HTR-8/SVneo (cell line): ENCODE measurements around the gene NEK6.

Source experiments
- DNase-seq: peaks from one replicate; pipeline ENCODE4 v3.0.0; 2011; ENCODE audit warnings: low spot score, mixed read lengths; ENCODE audit not compliant: insufficient read length
- FAIRE-seq: peaks from 2 replicates; lab custom pipeline; 2011; peaks lifted over from hg19 to GRCh38; lab: Jason Lieb, UNC

NEK6 gene

GRCh38 chr9:124273427-124274160 lies 15.8 kb downstream of the NEK6 start:
- DNase-seq (no peak), FAIRE-seq (no peak)

- DNase-seq = no peak
- no peak for FAIRE-seq
Observed at GRCh38 chr9:124274226-124274625, 16.5 kb downstream of the NEK6 start.

- no peak for FAIRE-seq
Observed at GRCh38 chr9:124274738-124275137, 17.0 kb downstream of the NEK6 start.

GRCh38 chr9:124277420-124277819 lies 19.7 kb downstream of the NEK6 start:
- DNase-seq (no peak), FAIRE-seq (no peak)

More at GRCh38 chr9:124274738-124275137, 17.0 kb downstream of the NEK6 start:
- DNase-seq = no peak

- DNase-seq = no peak
- FAIRE-seq = no peak
Observed at GRCh38 chr9:124278054-124278540, 20.3 kb downstream of the NEK6 start.

GRCh38 chr9:124279531-124280175 lies 21.9 kb downstream of the NEK6 start:
- FAIRE-seq = peak; percentile 67

GRCh38 chr9:124280176-124280691 lies 22.5 kb downstream of the NEK6 start:
- no peak for FAIRE-seq
- DNase-seq = no peak

More at GRCh38 chr9:124279531-124280175, 21.9 kb downstream of the NEK6 start:
- no peak for DNase-seq

GRCh38 chr9:124281931-124282371 lies 24.2 kb downstream of the NEK6 start:
- FAIRE-seq (no peak), DNase-seq (no peak)

GRCh38 chr9:124282442-124283227 lies 24.9 kb downstream of the NEK6 start:
- FAIRE-seq = no peak

GRCh38 chr9:124283228-124283814 lies 25.6 kb downstream of the NEK6 start:
- DNase-seq (no peak), FAIRE-seq (no peak)

More at GRCh38 chr9:124282442-124283227, 24.9 kb downstream of the NEK6 start:
- no peak for DNase-seq

GRCh38 chr9:124284237-124284831 lies 26.6 kb downstream of the NEK6 start:
- FAIRE-seq = no peak
- no peak for DNase-seq

GRCh38 chr9:124284940-124285441 lies 27.2 kb downstream of the NEK6 start:
- FAIRE-seq = no peak

GRCh38 chr9:124285490-124285889 lies 27.7 kb downstream of the NEK6 start:
- FAIRE-seq (no peak), DNase-seq (no peak)

More at GRCh38 chr9:124284940-124285441, 27.2 kb downstream of the NEK6 start:
- no peak for DNase-seq

- FAIRE-seq (no peak), DNase-seq (peak; percentile 67)
Observed at GRCh38 chr9:124285903-124286291, 28.1 kb downstream of the NEK6 start.

- peak; percentile 81 for DNase-seq
- peak; percentile 44 for FAIRE-seq
Observed at GRCh38 chr9:124286292-124286931, 28.7 kb downstream of the NEK6 start.

- no peak for FAIRE-seq
- no peak for DNase-seq
Observed at GRCh38 chr9:124290053-124290591, 32.4 kb downstream of the NEK6 start.

- FAIRE-seq = no peak
Observed at GRCh38 chr9:124290743-124291554, 33.2 kb downstream of the NEK6 start.

More at GRCh38 chr9:124290743-124291554, 33.2 kb downstream of the NEK6 start:
- DNase-seq = no peak
